Ovary (tissue), 9 donors: ENCODE measurements around the gene CD207. TPM values are rescaled to one million over a fixed set of nuclear protein-coding genes. Genes with fewer than 3 reads are reported as not detected.

Experiments
- DNase-seq, 5 donors: peaks; one replicate each; pipeline ENCODE4 v3.0.0-alpha.2; 2019 to 2020
- H3K27ac ChIP-seq, 2 donors: fragments of 200-600 bp; one replicate each; pipeline versions ENCODE4 v1.5.1 to v1.8.0; 2019 to 2022
- H3K27me3 ChIP-seq: fragments of 200-600 bp; one replicate; pipeline ENCODE4 v1.8.0; 2022
- H3K36me3 ChIP-seq: fragments of 200-600 bp; sonication (generic); one replicate; pipeline ENCODE4 v1.5.1; 2019
- H3K4me1 ChIP-seq: one replicate; pipeline ENCODE4 v1.8.1; 2013; ENCODE audit warnings: mild to moderate bottlenecking, moderate library complexity; ENCODE audit not compliant: insufficient read depth
- H3K4me3 ChIP-seq: fragments of 200-600 bp; sonication (generic); one replicate; pipeline ENCODE4 v1.5.1; 2017
- H3K9me3 ChIP-seq, 2 donors: fragments of 200-600 bp in 1 of 2; sonication (generic) in 1 of 2; one replicate each; pipeline versions ENCODE4 v1.5.1 to v1.8.1; 2013 to 2019; ENCODE audit warnings: mild to moderate bottlenecking in 1 of 2, moderate library complexity in 1 of 2
- CTCF ChIP-seq, 3 donors: fragments of 450-650 bp in 2 of 3; fragments of 200-600 bp in 1 of 3; IDR thresholded peaks; one replicate each; pipeline versions ENCODE4 v1.5.1 to v1.8.0; 2016 to 2022; ENCODE audit warnings: antibody characterized with exemption in 3 of 3, mild to moderate bottlenecking in 1 of 3
- EP300 ChIP-seq: sonication (generic); formaldehyde crosslinking; IDR thresholded peaks from one replicate; pipeline ENCODE4 v1.6.1; 2017; ENCODE audit warnings: antibody characterized with exemption
- POLR2A ChIP-seq: fragments of 450-650 bp; IDR thresholded peaks from one replicate; pipeline ENCODE4 v1.6.1; 2017; ENCODE audit warnings: antibody characterized with exemption, mild to moderate bottlenecking, moderate library complexity
- WGBS, 3 donors: extraction: QIAGEN DNeasy Blood & Tissue Kit in 1 of 3; methylation state at CpG; one replicate each; pipeline versions ENCODE4 v1.1.5 to v1.1.7; 2013 to 2017; 5-methylcytosine and 5-hydroxymethylcytosine counted together
- intact Hi-C, 4 donors: fragments of 100-400 bp; cut with DNase I; formaldehyde crosslinking; loops; one replicate each; pipeline versions ENCODE4 v1.11.0 to v1.15.1; 2022 to 2023
- polyA plus RNA-seq, 2 donors: library from polyadenylated mRNA; stranded (reverse); fragments of 200-250 nt in 1 of 2; fragments of 350-450 nt in 1 of 2; fragmentation: Illumina TruSeq in 1 of 2; extraction: RNeasy Lipid Tissue Mini Kit (QIAGEN cat#74804) in 1 of 2; gene quantifications; one replicate each; pipeline ENCODE4 v1.2.3, GENCODE V29; 2013 to 2014
- total RNA-seq, 7 donors: library from RNA; depleted of rRNA in 2 of 7; stranded (reverse); fragments of >200 nt in 2 of 7; fragmentation: NEBNext Ultra II Directional in 3 of 7; extraction: Animal tissue kit (Norgen Biotek cat#: 25700) in 3 of 7; gene quantifications; one replicate each; pipeline versions ENCODE4 v1.1.0 to v1.2.4, GENCODE V29; 2016 to 2023
- donor health status: DM: no; HTN: no; CAD: no; lungs with moderate emphysema.
- donor health status: DM: no; HTN: no; CAD: no.
- donor health status: Bipolar disorder and iron deficiency.
- donor health status: DM: yes; HTN: yes; CAD: no.
- donor health status: DM: no; HTN: no; CAD: no.
- donor health status: DM: yes; HTN: yes; CAD: no.

Gene CD207
- total and polyA plus RNA-seq, 9 donors, result 0.13 to 1.5 (median 0.40) TPM; not detected in 2

- no peaks in the 10 kb centered on the region for H3K9me3 ChIP-seq
- no peaks in the 10 kb centered on the region for H3K4me1 ChIP-seq
- no peak for DNase-seq
- WGBS, 3 donors, result 85 to 87% (median 87%) methylated on average over 12 of the region's 12 CpGs
- intact Hi-C loops, result no loop called here
- TF ChIP-seq CTCF (IDR thresholded peaks at IDR 0.05) (no peak), POLR2A (no peak), EP300 (no peak)
- H3K27me3 ChIP-seq, result no peaks in the 10 kb centered on the region
- H3K27ac ChIP-seq, result no peak overlapping the region
- H3K4me3 ChIP-seq, result no peak overlapping the region
- no peaks in the 10 kb centered on the region for H3K36me3 ChIP-seq
Measured at GRCh38 chr2:70808983-70809958, 26.3 kb downstream of the CD207 start.

GRCh38 chr2:70807828-70808118, 27.8 kb downstream of the CD207 start:
- Histone ChIP-seq H3K27ac (no peak overlapping the region), H3K9me3 (no peaks in the 10 kb centered on the region), H3K4me1 (no peaks in the 10 kb centered on the region), H3K4me3 (no peak overlapping the region), H3K36me3 (no peaks in the 10 kb centered on the region), H3K27me3 (no peaks in the 10 kb centered on the region)
- TF ChIP-seq CTCF (IDR thresholded peaks at IDR 0.05), result no peak
- no peak for TF ChIP-seq EP300
- no peak for TF ChIP-seq POLR2A
- 85 to 90% (median 88%) methylated on average over 4 of the region's 4 CpGs for WGBS, 3 donors
- intact Hi-C loops, result no loop called here
- DNase-seq, result no peak

DNA sequence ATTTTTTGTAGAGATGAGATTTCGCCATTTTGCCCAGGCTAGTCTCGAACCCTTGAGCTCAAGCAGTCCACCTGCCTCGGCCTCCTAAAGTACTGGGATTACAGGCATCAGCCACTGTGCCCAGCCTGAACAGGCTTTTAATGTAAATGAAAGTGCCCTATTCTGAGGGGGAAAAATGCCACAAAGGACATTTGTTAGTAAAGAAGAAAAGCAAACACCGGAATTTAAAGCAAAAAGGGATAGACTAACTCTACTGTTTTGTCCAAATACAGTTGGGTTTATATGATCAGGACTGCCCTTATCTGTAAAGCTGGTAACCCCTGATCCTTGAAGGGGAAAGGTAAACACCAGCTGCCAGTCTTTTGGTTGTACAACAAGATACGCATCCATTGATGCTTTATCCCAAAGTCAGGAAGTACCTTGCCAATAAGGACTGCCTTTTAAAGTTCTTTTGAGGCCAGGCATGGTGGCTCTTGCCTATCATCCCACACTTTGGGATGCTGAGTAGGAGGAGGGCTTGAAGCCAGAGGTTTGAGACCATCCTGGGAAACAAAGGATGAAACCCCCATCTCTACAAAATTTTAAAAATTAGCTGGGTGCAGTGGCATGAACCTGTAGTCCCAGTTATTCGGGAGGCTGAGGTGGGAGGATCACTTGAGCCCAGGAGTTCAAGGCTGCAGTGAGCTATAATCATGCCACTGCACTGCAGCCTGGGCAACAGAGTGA, 28.4 kb downstream of the CD207 start:
- Histone ChIP-seq H3K36me3 (no peaks in the 10 kb centered on the region), H3K4me1 (no peaks in the 10 kb centered on the region), H3K9me3 (no peaks in the 10 kb centered on the region), H3K27me3 (no peaks in the 10 kb centered on the region), H3K27ac (no peak overlapping the region), H3K4me3 (no peak overlapping the region)
- no peak for DNase-seq
- TF ChIP-seq EP300, result no peak
- no peak for TF ChIP-seq CTCF (IDR thresholded peaks at IDR 0.05)
- TF ChIP-seq POLR2A, result no peak
- intact Hi-C loops, result no loop called here
- WGBS, 3 donors, result 80 to 85% (median 80%) methylated on average over 6 of the region's 6 CpGs

GRCh38 chr2:70806620-70807019, 29.0 kb downstream of the CD207 start:
- H3K27ac ChIP-seq, result no peak overlapping the region
- no peaks in the 10 kb centered on the region for H3K4me1 ChIP-seq
- DNase-seq, result no peak
- intact Hi-C loops, result no loop called here
- H3K4me3 ChIP-seq, result no peak overlapping the region
- TF ChIP-seq POLR2A (no peak), EP300 (no peak), CTCF (IDR thresholded peaks at IDR 0.05) (no peak)
- no peaks in the 10 kb centered on the region for H3K9me3 ChIP-seq
- WGBS, 3 donors, result 61 to 69% (median 62%) methylated on average over 6 of the region's 6 CpGs
- H3K27me3 ChIP-seq, result no peaks in the 10 kb centered on the region
- H3K36me3 ChIP-seq, result no peaks in the 10 kb centered on the region
